Spleen (tissue), 11 donors: Measurements from ENCODE around the gene NDUFS7. TPM values are rescaled to one million over a fixed set of nuclear protein-coding genes. Genes with fewer than 3 reads are reported as not detected.

Source experiments
- DNase-seq: peaks from one replicate; pipeline ENCODE4 v3.0.0-alpha.2; 2020
- H3K27ac ChIP-seq, 8 donors: fragments of 200-600 bp; sonication (generic) in 7 of 8; 1 replicate in 4 of 8; 2 replicates in 4 of 8; pipeline versions ENCODE4 v1.5.0 to v1.8.0; 2016 to 2021; ENCODE audit warnings: inconsistent platforms in 4 of 8, mild to moderate bottlenecking in 4 of 8, moderate library complexity in 1 of 8
- H3K27me3 ChIP-seq, 7 donors: fragments of 200-600 bp; sonication (generic) in 6 of 7; replicated peaks in 1 of 7; 1 replicate in 4 of 7; 2 replicates in 3 of 7; pipeline versions ENCODE4 v1.5.0 to v1.8.0; 2016 to 2021; ENCODE audit warnings: inconsistent platforms in 3 of 7, mild to moderate bottlenecking in 1 of 7
- H3K36me3 ChIP-seq, 6 donors: fragments of 200-600 bp; sonication (generic) in 5 of 6; 1 replicate in 4 of 6; 2 replicates in 2 of 6; pipeline versions ENCODE4 v1.5.0 to v1.8.0; 2016 to 2021; ENCODE audit warnings: inconsistent platforms in 2 of 6
- H3K4me1 ChIP-seq, 6 donors: fragments of 200-600 bp; sonication (generic) in 5 of 6; 1 replicate in 3 of 6; 2 replicates in 3 of 6; pipeline versions ENCODE4 v1.5.0 to v1.8.0; 2016 to 2021; ENCODE audit warnings: inconsistent platforms in 3 of 6
- H3K4me3 ChIP-seq, 8 donors: fragments of 200-600 bp; sonication (generic) in 7 of 8; 1 replicate in 4 of 8; 2 replicates in 4 of 8; pipeline versions ENCODE4 v1.5.0 to v1.8.0; 2016 to 2021; ENCODE audit warnings: inconsistent platforms in 4 of 8, mild to moderate bottlenecking in 4 of 8, moderate library complexity in 2 of 8
- H3K9me3 ChIP-seq, 8 donors: fragments of 200-600 bp; sonication (generic) in 7 of 8; 1 replicate in 4 of 8; 2 replicates in 4 of 8; pipeline versions ENCODE4 v1.5.0 to v1.8.0; 2016 to 2021; ENCODE audit warnings: inconsistent platforms in 4 of 8
- POLR2A ChIP-seq, 3 donors: fragments of 450-650 bp; IDR thresholded peaks; one replicate each; pipeline ENCODE4 v1.5.1; 2017; ENCODE audit warnings: antibody characterized with exemption in 3 of 3, mild to moderate bottlenecking in 1 of 3
- POLR2AphosphoS5 ChIP-seq, 3 donors: sonication (generic); formaldehyde crosslinking; IDR thresholded peaks; one replicate each; pipeline ENCODE4 v1.5.1; 2017; ENCODE audit warnings: antibody characterized with exemption in 3 of 3
- WGBS, 5 donors: extraction: QIAGEN DNeasy Blood & Tissue Kit in 3 of 5; methylation state at CpG; one replicate each; pipeline versions ENCODE4 v1.1.5 to v1.1.7; 2013 to 2018; 5-methylcytosine and 5-hydroxymethylcytosine counted together
- intact Hi-C: fragments of 100-400 bp; cut with DNase I; formaldehyde crosslinking; loops from one replicate; pipeline ENCODE4 v1.15.0; 2023; ENCODE audit warnings: low total_unique reads
- polyA plus RNA-seq, 3 donors: library from polyadenylated mRNA; stranded (reverse); fragments of 200-250 nt; gene quantifications; one replicate each; pipeline ENCODE4 v1.2.1, GENCODE V29; 2013
- total RNA-seq, 7 donors: library from RNA; depleted of rRNA in 3 of 7; stranded (reverse); fragments of >200 nt in 3 of 7; fragmentation: NEBNext Ultra II Directional in 4 of 7; extraction: Animal tissue kit (Norgen Biotek cat#: 25700) in 4 of 7; gene quantifications; one replicate each; pipeline versions ENCODE4 v1.1.0 to v1.2.1, GENCODE V29; 2016 to 2021
- TF ChIP-seq, protein P1 (sequence below), 11 experiments: fragments of 200-600 bp in 7 of 11; fragments of 450-650 bp in 4 of 11; sonication (generic) in 4 of 11; IDR thresholded peaks in 8 of 11; conservative IDR thresholded peaks in 3 of 11; 1 replicate in 7 of 11; 2 replicates in 4 of 11; pipeline versions ENCODE4 v1.4.0 to v1.8.0; 2016 to 2021; ENCODE audit warnings: antibody characterized with exemption in 11 of 11, inconsistent platforms in 4 of 11, mild to moderate bottlenecking in 1 of 11
- donor health status: healthy with polysubstance abuse.
- donor health status: DM: no; HTN: no; CAD: no; lungs with moderate emphysema.
- donor health status: DM: no; HTN: no; CAD: no.
- donor health status: Bipolar disorder and iron deficiency.
- donor health status: healthy.
- donor health status: DM: no; HTN: no; CAD: no.
- donor health status: DM: yes; HTN: yes; CAD: no.

The NDUFS7 gene
- total and polyA plus RNA-seq, 10 donors: 64.0 to 133 (median 81.6) TPM

GRCh38 chr19:1416014-1416841 lies 32.5 kb downstream of the NDUFS7 start:
- Histone ChIP-seq H3K36me3 (peaks cover 0 to 92% (median 43%) of the 10 kb centered on the region in 6 donors), H3K9me3 (no peaks in the 10 kb centered on the region), H3K27ac (peak overlapping the region; percentile 38 to 98 (median 88)), H3K27me3 (no peaks in the 10 kb centered on the region), H3K4me3 (peak overlapping the region in 2 of 8 donors; percentile 4 to 21), H3K4me1 (peaks cover 46 to 88% (median 72%) of the 10 kb centered on the region in 6 donors)
- no peak for DNase-seq
- 65 to 81% (median 73%) methylated on average over 27 to 28 of the region's 28 CpGs for WGBS, 5 donors
- intact Hi-C loops: no loop called here
- TF ChIP-seq, protein P1, sequence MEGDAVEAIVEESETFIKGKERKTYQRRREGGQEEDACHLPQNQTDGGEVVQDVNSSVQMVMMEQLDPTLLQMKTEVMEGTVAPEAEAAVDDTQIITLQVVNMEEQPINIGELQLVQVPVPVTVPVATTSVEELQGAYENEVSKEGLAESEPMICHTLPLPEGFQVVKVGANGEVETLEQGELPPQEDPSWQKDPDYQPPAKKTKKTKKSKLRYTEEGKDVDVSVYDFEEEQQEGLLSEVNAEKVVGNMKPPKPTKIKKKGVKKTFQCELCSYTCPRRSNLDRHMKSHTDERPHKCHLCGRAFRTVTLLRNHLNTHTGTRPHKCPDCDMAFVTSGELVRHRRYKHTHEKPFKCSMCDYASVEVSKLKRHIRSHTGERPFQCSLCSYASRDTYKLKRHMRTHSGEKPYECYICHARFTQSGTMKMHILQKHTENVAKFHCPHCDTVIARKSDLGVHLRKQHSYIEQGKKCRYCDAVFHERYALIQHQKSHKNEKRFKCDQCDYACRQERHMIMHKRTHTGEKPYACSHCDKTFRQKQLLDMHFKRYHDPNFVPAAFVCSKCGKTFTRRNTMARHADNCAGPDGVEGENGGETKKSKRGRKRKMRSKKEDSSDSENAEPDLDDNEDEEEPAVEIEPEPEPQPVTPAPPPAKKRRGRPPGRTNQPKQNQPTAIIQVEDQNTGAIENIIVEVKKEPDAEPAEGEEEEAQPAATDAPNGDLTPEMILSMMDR (IDR thresholded peaks at IDR 0.05 in 8 of 11, conservative IDR thresholded peaks at IDR 0.05 in 3 of 11): no peak
- no peak for TF ChIP-seq POLR2AphosphoS5 (IDR thresholded peaks at IDR 0.05)
- no peak for TF ChIP-seq POLR2A (IDR thresholded peaks at IDR 0.05)

GRCh38 chr19:1417145-1417544 lies 33.4 kb downstream of the NDUFS7 start:
- TF ChIP-seq POLR2A (IDR thresholded peaks at IDR 0.05) (no peak), POLR2AphosphoS5 (IDR thresholded peaks at IDR 0.05) (peak in 1 of 3 donors; percentile 47)
- peaks cover 38 to 86% (median 64%) of the 10 kb centered on the region in 6 donors for H3K4me1 ChIP-seq
- no peaks in the 10 kb centered on the region for H3K27me3 ChIP-seq
- H3K4me3 ChIP-seq: no peak overlapping the region
- intact Hi-C loops: no loop called here
- WGBS, 5 donors: 77 to 93% (median 85%) methylated on average over 21 of the region's 21 CpGs
- no peak for DNase-seq
- H3K27ac ChIP-seq: peak overlapping the region in 6 of 8 donors; percentile 26 to 98 (median 94)
- no peaks in the 10 kb centered on the region for H3K9me3 ChIP-seq
- peaks cover 0 to 92% (median 52%) of the 10 kb centered on the region in 6 donors for H3K36me3 ChIP-seq

DNA sequence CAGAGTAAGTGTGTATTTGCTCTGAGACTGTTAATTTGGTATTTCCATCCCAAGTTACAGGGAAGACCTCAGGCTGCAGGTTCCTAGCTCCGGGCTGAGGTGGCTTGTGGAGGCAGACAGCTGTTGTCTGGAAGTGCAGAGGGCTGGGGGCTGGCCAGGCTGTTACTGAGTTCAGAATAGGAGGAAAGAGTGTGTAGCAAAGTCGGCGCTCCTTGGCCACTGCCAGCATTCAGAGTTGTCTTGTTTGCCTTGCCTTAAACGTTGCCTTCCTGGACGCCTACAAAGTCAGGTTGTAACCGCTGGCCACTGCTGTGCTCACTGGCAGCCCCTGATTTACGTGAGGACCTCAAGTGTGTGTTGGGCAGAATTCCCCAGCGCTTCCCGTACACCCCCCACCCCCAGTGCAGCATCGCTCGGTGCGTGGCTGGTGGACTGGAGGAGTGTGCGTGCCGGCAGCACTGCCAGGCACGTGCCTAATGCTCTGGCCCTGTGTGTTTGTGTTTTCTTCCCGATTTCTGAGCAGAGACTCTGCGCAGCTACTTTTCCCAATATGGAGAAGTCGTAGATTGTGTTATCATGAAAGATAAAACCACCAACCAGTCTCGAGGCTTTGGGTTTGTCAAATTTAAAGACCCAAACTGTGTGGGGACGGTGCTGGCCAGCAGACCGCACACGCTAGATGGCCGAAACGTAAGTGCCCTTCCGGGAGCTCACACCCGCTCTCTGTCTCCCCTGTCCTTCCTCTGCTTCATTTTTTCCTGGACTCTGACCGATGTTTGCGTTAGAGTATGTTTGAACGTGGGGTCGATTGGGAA lies 34.2 kb downstream of the NDUFS7 start:
- no peaks in the 10 kb centered on the region for H3K9me3 ChIP-seq
- peaks cover 31 to 86% (median 56%) of the 10 kb centered on the region in 6 donors for H3K4me1 ChIP-seq
- DNase-seq: no peak
- H3K27ac ChIP-seq: peak overlapping the region in 6 of 8 donors; percentile 26 to 98 (median 94)
- intact Hi-C loops: no loop called here
- TF ChIP-seq POLR2AphosphoS5 (IDR thresholded peaks at IDR 0.05): peak in 2 of 3 donors; percentile 37 to 64
- TF ChIP-seq, protein P1 (IDR thresholded peaks at IDR 0.05 in 8 of 11, conservative IDR thresholded peaks at IDR 0.05 in 3 of 11): no peak
- no peak overlapping the region for H3K4me3 ChIP-seq
- peaks cover 0 to 92% (median 56%) of the 10 kb centered on the region in 6 donors for H3K36me3 ChIP-seq
- WGBS, 5 donors: 76 to 89% (median 84%) methylated on average over 24 to 30 of the region's 30 CpGs
- H3K27me3 ChIP-seq: no peaks in the 10 kb centered on the region

- intact Hi-C loops: no loop called here
- Histone ChIP-seq H3K4me3 (no peak overlapping the region), H3K4me1 (peaks cover 31 to 86% (median 52%) of the 10 kb centered on the region in 6 donors), H3K27me3 (no peaks in the 10 kb centered on the region), H3K9me3 (no peaks in the 10 kb centered on the region), H3K27ac (peak overlapping the region in 5 of 8 donors; percentile 25 to 98 (median 96)), H3K36me3 (peaks cover 0 to 92% (median 56%) of the 10 kb centered on the region in 6 donors)
- DNase-seq: no peak
- WGBS, 5 donors: 79 to 90% (median 86%) methylated on average over 13 of the region's 13 CpGs
- TF ChIP-seq POLR2AphosphoS5 (IDR thresholded peaks at IDR 0.05): no peak
- TF ChIP-seq POLR2A (IDR thresholded peaks at IDR 0.05): no peak
- TF ChIP-seq, protein P1 (IDR thresholded peaks at IDR 0.05 in 8 of 11, conservative IDR thresholded peaks at IDR 0.05 in 3 of 11): no peak
Observed at GRCh38 chr19:1418496-1418775, 34.7 kb downstream of the NDUFS7 start.
